NCI-H2171 treated with DMSO at 0.1 percent for 48 hours (cell line): ENCODE results near the gene ARHGEF16.

Experiments used
- DNase-seq: peaks from one replicate; lab custom pipeline; 2025; lab: John Stamatoyannopoulos, UW

Gene ARHGEF16

DNA sequence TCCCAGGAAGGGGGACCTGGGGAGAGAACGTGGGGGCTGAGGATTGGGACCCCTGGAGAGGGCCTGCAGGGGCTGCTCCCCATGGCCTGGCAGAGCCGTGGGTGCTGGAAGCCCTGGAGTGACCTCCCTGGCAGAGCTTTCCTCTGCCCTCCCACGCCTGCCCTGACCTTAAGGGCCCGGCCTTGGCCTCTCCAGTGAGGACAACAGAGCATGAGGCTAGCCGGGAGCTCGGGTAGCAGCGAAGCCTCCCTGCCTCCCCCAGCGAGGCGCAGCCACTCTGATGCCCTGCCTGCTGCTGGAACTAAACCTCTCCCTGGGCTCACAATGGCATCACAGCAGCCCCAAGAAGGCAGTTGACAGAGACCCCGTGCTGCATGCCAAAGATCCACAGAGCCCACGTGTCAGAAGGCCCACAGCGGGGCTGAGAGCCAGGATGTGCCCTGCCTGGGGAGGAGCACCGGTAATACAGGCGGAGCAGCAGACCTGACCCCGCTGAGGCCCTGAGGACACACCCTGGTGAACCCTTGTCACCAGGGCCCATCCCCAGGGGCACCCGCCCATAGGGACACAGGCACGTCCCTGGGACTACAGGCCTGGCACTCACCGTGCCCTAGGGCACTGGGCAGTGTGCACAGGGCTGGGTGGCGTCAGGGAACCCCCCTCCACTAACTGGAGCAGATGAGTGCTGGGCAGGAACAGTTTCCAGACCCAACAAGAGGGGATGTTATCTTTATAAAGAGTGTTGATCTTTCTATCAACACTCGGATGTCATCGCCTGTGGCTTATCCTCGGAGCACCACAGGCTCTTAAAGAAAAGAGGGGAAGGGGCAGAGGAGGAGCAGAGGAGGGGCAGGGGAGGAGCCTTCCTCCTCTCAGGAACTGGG, 48.4 kb downstream of the ARHGEF16 start:
- no peak for DNase-seq

DNA sequence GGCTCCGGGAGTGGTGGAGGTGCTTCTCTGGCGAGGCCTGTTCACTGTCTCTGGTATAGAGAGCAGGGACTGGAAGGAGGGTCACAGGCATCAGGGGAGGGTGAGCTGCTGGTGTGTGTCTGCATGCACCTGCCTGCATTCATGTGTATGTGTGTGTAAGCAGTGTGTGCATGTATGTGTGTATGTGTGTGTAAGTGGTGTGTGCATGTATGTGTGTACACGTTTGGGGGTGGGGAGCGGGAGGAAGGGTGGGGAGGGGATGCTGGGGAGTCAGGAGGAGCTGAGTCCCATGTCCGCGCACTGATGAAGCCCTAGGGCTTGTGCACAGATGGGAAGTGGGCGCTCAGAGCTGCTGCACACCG, 49.0 kb downstream of the ARHGEF16 start:
- no peak for DNase-seq

DNA sequence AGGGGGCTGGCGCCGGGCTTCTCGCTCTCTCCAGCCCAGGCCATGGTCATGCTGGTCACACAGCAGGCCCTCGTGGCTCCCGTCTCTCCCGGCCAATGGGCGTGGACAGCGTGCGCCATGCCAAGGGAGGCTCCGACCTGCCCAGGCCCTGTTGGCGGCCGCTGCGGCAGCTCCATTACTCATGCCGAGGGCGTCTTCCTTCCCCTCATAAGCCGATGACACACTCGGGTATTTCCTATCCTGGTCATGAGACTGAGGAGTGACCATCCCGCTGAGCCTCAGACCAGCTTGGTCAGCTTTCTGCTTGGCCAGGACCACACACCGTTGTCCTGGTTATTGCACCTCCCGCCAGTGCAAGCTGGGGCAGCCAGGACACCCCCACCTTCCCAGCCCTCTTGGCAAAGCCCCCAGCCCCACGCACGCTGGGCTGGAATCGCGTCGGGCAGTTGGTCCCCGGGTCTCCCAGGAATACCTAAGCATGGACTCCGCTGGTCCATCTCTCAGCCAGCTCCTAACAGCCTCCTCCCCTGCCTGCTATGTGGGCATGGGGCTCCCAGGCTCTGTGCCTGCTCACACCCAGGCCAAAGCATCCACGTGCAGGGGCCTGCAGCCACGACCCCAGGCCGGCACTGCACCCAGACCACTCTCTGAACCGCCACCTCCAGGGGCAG, 49.8 kb downstream of the ARHGEF16 start:
- no peak for DNase-seq

DNA sequence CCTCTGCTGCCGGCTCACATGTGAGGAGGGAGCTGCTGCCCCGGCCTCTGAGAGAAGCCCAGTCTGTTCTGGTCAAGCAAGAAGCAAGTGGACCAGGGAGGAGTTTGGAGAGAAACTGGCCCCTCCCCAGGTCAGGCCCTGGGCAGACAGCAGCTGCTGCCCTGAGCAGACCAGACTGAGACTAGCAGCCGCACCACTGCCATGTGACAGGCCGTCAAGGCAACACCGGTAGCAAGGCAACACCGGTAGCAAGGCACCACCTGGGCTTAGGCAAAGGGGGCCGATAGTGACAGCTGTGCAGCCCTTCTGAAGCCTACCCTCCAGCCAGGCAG, 50.3 kb downstream of the ARHGEF16 start:
- peak; percentile 45 for DNase-seq

DNA sequence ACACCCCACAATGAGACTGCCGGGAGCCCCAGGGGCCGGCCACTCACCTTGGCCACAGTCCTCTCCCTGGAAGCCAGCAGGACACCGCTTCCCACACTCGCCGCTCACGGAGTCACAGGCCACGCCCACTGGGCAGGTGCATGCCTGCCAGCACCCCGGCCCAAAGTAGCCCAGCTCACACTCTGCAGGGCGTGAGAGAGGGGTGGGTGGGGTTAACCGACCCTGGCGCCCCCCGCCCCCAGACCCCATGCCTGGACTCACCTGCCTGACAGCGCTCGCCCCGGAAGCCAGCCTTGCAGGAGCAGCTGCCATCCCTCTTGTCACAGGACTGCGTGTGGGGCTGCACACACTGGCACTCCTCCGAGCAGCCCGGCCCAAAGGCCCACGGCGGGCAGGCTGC, 50.7 kb downstream of the ARHGEF16 start:
- DNase-seq = no peak

DNA sequence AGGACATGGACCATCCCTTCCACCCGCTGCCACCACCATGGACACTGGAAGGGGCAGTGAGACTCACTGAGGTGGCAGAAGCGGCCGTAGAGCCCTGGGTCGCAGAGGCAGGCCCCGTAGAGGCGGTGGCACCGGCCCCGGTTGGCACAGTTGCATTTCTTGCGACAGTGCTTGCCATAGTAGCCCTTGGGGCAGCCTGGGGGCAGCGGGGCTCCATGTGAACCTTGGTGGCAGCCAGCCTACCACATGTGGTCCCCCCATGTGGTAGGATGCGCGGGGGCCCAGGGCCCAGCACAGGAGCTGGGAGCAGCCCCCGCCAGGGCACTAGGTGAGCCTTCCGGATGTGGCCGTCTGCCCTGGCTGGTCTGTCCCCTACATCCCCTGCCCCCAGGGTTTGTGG, 51.6 kb downstream of the ARHGEF16 start:
- no peak for DNase-seq

DNA sequence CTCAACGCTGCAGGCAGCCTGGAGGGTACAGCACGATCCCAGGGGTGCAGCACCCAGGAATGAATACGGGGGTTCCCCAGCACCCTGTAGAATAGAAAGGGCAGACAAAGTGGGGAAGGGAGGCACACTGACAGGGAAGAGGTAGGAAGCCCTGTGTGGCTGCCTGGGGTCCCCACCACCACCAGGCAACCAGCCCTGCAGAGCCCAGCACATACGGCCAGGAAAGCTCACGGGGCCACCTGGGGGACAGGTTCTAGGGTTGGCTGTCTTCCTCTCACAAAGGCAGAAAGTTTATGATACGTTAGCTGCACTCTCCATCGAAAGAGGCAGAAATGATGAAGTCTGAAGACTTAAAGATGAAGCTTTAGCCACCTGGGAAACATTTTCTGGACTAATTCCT, 52.5 kb downstream of the ARHGEF16 start:
- DNase-seq = no peak

DNA sequence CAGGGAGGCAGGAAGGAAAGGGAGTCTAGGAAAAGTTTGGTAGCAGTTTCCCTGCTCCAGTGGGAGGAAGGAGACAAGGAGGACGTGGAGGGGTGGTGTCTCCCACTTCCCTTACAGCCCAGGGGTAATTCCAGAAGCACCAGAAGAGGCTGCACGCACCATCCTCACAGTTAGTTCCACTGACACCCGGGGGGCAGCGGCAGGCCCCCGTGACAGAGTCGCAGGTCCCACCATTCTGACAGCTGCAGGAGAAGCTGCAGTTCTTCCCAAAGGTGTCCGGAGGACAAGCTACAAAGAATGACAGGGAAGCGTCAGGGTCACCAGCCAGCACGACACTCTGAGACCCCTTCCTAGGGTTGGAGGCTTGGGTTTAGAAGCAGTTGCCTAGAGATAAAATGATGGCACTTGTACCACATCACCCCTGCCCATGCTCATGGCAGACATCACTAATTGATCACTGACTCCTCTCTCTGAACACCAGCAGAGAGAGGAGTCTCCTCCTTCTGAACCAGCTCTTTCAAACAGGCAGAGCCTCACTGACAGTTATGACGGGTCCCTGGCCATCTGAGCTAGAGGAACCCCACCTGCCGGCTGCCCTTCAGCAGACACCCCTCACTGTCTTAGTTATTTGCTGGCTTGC, 53.3 kb downstream of the ARHGEF16 start:
- DNase-seq = no peak

DNA sequence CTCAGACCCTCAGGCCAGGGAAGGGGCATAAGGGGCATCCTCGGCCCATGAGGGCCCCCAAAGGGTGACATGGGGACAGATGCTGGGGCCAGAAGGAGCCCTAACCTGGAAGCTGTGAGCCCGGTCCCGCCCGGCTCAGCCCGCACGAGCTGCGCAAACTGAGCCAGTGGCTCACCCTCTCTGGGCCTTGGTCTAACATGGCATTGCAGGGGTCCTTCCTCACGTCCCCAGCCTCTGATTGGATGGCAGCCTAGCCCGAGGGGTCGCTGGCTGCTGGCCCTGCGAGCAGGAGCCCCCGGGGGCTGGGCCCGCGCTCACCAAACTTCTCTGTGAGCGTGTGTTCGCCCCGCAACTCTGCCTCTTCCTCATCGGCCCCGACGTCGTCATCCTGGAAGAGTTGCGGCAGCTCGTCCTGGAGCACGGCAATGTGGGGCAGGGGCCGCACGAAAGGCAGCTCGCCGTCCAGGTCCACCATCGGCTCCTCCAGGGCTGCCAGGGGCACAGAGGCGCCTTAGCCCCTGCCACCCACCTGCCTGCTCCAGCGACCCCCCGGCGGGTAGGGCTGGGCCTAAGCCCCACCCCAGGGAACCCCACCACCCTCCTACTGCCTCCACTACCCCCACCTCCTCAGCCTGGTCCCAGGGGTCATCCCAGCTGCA, 54.4 kb downstream of the ARHGEF16 start:
- no peak for DNase-seq

DNA sequence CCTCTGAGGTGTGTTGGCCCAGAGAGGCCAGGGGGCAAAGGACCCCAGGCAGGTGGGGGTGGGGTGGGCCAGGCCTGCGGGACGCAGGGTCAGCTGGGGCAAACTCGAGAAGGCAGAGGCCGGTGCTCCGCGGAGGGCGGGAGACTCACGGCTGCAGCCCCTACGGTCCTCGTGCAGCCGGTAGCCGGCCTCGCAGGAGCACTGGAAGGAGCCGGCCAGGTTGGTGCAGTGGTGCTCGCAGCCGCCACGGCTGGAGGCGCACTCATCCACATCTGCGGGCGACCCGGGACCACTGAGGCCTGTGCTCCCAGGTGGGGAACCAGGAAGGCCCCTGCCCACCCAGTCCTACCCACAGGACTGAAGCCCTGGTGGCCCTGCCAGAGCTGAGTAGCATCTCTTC, 55.3 kb downstream of the ARHGEF16 start:
- DNase-seq = no peak

DNA sequence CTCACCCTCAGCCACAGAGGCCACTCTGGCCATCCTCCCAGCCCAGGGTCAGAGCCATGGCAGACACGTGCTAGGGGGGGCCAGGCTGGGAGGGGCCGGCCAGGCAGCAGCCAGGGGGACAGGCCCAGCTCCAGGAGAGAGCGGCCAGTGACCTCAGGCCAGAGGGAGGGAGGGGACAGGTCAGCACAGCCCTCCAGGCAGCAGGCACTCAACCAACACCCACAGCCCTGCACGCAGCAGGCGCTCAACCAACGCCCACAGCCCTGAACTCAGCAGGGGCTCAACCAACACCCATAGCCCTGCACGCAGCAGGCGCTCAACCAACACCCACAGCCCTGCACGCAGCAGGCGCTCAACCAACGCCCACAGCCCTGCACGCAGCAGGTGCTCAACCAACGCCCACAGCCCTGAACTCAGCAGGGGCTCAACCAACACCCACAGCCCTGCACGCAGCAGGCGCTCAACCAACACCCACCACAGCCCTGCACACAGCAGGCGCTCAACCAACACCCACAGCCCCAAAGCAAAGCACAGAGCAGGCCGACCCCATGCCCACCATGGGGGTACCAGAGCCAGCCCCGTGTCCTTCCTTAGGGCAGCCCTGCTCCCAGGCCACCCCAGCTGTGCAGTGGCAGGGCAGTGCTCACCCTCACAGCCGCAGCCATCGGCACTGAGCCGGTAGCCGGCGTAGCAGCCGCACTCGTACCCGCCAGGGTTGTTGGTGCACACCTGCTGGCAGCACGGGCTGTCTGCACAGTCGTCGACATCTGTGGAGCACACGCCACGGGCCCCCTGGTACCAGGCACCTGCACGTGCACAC, 55.9 kb downstream of the ARHGEF16 start:
- no peak for DNase-seq

DNA sequence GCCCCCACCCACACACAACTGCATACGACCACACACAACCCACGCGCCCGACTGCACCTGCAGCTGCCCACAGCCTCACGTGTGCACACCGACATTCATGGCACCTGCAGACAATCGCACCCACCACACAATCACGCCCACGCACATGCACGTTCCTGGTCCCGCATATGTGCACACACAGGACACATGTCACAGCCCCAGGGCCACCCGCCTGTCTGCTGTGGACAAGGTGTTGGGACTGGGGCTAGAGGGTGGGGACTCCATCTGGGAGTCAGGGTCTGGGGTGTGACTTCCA, 56.4 kb downstream of the ARHGEF16 start:
- no peak for DNase-seq

DNA sequence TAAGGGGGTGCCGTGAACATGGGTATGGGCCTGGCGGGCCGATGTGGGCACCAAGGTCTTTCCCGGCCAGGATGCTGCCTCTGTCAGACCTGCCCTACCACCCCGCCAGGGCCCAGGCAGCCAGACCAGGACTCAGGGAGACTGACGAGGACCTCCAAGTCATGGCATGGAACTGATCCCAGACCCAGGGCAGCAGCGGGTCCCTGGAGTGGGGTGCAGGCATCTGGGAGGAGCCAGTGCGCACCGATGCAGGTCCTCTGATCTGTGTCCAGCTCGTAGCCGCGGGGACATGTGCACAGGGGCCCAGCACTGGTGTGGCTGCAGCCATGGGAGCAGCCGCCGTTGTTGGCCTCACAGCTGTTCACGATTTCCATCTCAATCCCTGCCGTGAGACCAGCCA, 56.8 kb downstream of the ARHGEF16 start:
- no peak for DNase-seq

DNA sequence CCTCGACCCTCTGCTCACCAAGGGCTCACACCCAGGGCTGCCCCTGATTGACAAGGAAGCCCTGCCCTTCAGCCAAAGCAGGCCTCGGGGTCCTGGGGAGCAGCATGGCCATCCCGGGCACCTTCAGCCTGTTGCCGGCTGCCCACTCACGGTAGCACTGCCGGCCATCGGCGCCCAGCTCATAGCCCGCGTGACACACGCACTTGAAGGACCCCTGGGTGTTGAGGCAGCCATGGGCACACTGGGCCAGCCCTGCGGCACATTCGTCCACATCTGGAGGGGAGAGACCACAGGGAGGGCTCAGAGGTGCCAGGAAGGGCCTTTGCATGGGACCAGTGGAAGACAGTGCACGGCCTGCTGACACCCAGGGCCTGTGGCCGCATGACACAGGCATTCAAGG, 57.4 kb downstream of the ARHGEF16 start:
- DNase-seq = no peak

DNA sequence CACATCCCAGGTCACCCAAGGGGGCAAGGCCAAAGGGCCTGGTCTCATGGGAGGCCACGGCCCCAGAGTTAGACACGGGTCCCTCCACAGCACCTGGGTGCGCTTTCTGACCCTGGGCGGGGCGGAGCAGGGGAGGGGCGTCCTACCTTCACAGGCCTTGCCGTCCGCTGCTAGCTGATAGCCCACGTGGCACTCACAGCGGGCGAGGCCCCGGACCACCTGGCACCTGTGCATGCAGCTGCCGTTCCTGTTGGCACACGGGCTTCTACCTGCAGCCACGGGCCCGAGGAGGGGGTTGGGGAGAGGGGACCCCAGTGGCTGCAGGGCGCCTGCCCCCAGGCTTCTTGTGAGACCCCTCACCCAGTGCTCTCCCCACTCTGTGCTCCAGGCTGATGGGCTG, 59.9 kb downstream of the ARHGEF16 start:
- DNase-seq = peak; percentile 76

DNA sequence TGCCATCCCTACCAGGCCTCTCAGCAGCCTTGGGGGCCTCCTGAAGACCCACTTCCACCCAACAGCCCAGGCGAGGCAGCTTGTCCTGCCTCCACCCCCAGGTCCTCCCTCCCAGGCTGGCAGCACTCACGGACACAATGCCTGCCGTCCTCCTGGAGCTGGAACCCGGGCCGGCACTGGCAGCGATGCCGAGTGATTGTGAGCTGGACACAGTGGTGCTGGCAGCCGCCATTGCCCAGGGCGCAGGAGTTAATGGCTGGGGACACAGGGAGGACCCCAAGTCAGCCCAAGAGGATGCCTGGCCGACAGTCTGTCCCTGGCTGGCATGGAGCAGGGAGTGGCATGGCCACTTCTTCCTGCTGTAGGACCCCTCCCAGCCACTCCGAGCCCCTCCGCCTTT, 60.8 kb downstream of the ARHGEF16 start:
- no peak for DNase-seq

DNA sequence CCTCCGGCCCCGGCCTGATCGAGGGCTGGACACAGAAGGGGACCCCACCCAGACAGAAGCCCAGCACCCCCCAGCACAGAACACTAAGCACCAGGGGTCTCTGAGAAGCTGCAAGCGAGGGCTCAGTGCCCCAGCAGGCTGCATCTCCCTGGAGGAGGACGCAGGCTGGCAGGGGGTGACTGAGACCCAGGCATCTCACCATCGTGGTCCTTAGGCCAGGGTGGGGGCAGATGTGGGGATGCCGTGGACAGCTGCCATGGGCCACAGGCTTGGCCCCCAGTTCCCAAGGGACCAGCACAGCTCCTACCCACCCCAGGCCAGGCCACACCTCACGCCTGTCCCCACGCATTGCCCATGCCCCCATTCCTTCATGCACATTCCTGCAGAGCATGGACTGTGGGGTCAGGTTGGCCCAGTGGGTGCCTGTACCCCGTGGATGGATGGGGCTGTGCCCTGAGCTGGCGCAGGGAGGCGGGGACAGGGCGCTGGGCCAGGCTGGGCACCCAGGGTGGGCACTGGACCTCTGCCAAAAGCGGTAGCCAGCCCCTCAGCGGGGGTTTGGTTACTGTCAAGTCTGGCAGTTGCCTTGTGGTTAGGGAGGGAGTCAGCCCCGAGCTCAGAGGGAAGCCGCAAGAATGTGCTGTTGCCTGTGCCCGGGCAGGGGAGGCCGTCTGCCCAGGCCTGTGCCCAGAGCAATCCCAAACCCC, 61.5 kb downstream of the ARHGEF16 start:
- peak; percentile 27 for DNase-seq

DNA sequence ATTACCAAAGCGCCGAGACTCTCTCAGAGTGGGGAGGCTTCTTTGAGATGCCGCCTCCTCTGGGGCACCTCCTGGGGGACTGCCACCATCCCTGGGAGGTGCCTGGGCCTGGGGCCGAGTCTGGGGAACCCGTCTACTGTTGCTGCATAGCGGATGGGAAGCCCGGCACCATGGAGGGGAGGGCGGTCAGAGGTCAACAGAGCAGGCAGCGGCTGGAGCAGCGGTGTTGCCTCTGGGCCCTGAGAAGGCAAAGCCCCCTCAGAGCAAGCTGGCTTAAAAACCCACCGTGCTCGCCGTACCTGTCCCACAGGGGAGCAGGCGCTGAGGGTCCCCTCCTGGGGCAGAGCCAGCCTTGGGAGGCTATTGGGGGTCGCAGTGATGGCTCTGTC, 62.0 kb downstream of the ARHGEF16 start:
- no peak for DNase-seq

DNA sequence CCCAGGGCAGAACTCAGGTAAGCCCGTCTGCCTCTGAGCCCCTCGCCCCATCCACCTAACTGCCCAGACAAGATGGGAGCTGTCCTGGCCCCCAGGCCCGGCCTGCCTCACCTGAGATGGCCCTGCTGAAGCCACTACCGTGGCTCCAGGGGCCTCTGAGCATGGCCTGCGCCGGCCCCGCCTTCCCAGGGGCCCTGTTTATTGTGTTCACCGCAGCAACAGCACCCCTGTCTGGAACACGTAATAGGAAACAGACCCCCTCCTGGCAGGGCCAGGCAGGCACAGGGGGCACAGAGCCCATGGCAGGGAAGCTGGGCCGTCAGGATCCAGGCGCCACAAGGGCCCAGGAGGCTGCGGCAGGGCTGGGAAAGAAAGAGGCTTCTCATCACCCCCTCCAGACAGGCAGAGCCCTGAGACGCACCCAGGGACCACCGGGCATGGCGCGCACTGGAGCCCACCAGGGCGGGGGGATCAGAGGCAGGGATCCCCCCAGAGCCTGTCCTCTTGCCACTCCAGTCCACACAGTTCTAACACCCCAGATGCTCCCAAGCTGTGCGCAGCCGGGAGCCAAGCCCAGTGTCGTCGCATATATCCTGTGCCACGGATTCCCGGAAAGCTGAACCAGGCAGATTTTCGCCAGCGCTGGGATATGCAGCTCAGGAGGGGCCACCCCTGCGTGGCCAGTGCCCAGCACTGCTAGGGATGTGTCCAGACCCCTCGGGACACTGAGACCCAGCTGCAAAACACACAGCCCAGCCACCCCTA, 62.6 kb downstream of the ARHGEF16 start:
- no peak for DNase-seq

DNA sequence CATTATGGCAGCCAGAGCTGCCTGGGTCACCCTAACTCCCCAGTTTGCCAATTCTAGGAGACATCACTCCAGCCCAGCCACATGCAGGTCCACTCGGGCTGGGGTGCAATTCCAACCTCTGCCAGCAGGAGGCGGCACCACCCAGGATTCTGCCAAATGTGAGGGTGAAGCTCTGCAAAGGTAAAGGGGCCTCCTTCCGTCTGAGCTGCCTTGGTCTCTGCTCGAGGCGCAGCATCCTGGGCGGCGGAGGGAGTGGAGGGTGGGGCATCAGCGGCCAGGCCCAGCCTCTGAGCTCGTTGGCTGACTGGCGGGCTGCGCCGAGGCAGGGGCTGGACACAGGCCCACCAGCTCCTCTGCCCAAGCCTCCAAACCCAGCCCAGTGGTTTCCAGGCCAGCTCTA, 63.8 kb downstream of the ARHGEF16 start:
- no peak for DNase-seq

DNA sequence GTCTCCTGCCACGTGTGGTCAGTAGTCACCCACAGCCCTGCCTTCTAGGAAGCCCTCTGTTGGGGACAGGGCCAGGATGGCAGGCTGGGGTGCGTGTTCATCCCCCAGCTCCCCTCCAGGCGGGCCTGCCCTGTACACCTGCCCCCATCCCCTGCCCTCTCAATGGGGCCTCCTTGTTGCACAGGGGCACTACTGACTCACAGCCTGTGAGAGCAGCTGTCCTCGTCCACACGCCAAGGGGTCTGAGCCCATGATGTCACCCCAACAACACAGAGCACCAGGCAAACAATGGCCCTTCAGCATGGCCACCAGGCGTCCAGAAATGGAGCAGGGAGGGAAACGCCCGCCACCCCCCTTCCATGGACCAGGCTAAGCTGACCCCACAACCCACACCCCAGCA, 64.3 kb downstream of the ARHGEF16 start:
- DNase-seq = no peak
